ENCODE measurements around the gene ZMYND15. TPM values are rescaled to one million over a fixed set of nuclear protein-coding genes. Genes with fewer than 3 reads are reported as not detected.

ZMYND15 gene
- total and polyA plus RNA-seq, 2 of the 13 experiments (the other 11 are each of a cell fraction or from before 2014, with no cell fraction given) = 0.24 to 2.7 TPM

DNA sequence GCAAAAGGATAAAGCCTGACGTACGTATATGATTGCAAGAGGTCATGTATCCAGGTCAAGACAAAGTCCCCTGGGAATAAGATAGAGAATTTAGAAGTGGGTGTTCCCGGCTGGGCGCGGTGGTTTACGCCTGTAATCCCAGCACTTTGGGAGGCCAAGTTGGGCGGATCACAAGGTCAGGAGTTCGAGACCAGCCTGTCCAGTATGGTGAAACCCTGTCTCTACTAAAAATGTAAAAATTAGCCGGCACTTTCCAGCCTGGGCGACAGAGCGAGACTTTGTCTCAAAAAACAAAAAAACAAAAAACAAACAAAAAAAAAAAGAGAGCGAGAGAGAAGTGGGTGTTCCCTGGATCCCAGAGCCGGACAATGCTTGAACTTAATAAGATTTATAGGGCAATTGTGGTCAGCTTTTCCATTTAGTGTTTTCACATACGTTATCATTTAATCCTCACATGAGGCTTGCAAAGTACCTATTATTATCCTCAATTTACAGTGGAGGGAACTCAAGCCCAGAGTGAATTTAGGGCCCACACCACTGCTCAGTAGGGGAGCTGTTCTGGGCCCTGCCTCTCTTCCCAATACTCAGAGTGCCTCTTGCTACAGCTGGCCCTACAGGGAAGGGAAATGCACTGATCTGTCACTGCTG lies 48.6 kb downstream of the ZMYND15 start (continued):
- TF ChIP-seq HNF4G (IDR thresholded peaks at IDR 0.05; ENCODE audit: borderline replicate concordance, low read depth, low read length) (no peak), HNF4G (CRISPR knock-in tag; IDR thresholded peaks at IDR 0.05; ENCODE audit: borderline replicate concordance, low read depth) (no peak), ARID2 (CRISPR knock-in tag; IDR thresholded peaks at IDR 0.05; ENCODE audit: borderline replicate concordance) (no peak), ZSCAN12 (CRISPR knock-in tag; IDR thresholded peaks at IDR 0.05) (0 out of 2 replicates have a peak, but pooled peaks have one; percentile 58), SALL2 (CRISPR knock-in tag; IDR thresholded peaks at IDR 0.05) (no peak), MED1 (CRISPR knock-in tag; IDR thresholded peaks at IDR 0.05) (peak; percentile 6; the same call in 1 of the 2 replicates), ARNT2 (CRISPR knock-in tag; IDR thresholded peaks at IDR 0.05; ENCODE audit: low read depth) (0 out of 2 replicates have a peak, but pooled peaks have one; percentile 6), NR2F1 (CRISPR knock-in tag; IDR thresholded peaks at IDR 0.05) (peak in 1 of 2 experiments; percentile 55; a peak in 2 of 4 replicates), ZIK1 (CRISPR knock-in tag; IDR thresholded peaks at IDR 0.05; ENCODE audit: borderline replicate concordance, low read depth) (no peak), ZSCAN30 (CRISPR knock-in tag; IDR thresholded peaks at IDR 0.05) (no peak), CSRNP1 (CRISPR knock-in tag; IDR thresholded peaks at IDR 0.05) (no peak), ZNF329 (CRISPR knock-in tag; IDR thresholded peaks at IDR 0.05; ENCODE audit: low read depth) (no peak), PHF8 (CRISPR knock-in tag; IDR thresholded peaks at IDR 0.05) (no peak), TBX2 (CRISPR knock-in tag; IDR thresholded peaks at IDR 0.05; ENCODE audit: borderline replicate concordance) (no peak), NR2F6 (IDR thresholded peaks at IDR 0.05) (peak; percentile 4; the same call in 1 of the 2 replicates), NR2F6 (CRISPR knock-in tag; IDR thresholded peaks at IDR 0.05) (no peak), HNRNPK (IDR thresholded peaks at IDR 0.05; ENCODE audit: low read depth, low read length, poor library complexity, severe bottlenecking) (no peak), E2F1 (CRISPR knock-in tag; IDR thresholded peaks at IDR 0.05) (peak; percentile 14; the same call in 1 of the 2 replicates), NFIC (IDR thresholded peaks at IDR 0.05; ENCODE audit: low read length) (no peak), ZNF280B (CRISPR knock-in tag; IDR thresholded peaks at IDR 0.05; ENCODE audit: borderline replicate concordance) (no peak)
- TF ChIP-seq, protein P1, sequence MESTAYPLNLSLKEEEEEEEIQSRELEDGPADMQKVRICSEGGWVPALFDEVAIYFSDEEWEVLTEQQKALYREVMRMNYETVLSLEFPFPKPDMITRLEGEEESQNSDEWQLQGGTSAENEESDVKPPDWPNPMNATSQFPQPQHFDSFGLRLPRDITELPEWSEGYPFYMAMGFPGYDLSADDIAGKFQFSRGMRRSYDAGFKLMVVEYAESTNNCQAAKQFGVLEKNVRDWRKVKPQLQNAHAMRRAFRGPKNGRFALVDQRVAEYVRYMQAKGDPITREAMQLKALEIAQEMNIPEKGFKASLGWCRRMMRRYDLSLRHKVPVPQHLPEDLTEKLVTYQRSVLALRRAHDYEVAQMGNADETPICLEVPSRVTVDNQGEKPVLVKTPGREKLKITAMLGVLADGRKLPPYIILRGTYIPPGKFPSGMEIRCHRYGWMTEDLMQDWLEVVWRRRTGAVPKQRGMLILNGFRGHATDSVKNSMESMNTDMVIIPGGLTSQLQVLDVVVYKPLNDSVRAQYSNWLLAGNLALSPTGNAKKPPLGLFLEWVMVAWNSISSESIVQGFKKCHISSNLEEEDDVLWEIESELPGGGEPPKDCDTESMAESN (CRISPR knock-in tag; conservative IDR thresholded peaks at IDR 0.05) = 0 out of 2 replicates have a peak, but pooled peaks have one; percentile 28
- TF ChIP-seq, protein P2, sequence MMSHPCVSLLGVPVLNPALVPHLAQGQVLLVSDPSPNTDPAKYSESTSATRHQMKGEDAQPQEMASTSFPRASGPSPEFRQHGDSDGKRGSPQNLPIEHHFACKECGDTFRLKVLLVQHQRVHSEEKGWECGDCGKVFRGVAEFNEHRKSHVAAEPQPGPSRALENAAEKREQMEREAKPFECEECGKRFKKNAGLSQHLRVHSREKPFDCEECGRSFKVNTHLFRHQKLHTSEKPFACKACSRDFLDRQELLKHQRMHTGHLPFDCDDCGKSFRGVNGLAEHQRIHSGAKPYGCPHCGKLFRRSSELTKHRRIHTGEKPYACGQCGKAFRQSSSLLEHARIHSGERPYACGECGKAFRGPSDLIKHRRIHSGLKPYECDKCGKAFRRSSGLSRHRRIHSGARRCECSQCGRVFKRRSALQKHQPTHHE (CRISPR knock-in tag; IDR thresholded peaks at IDR 0.05; ENCODE audit: borderline replicate concordance) = no peak
